ENCODE results near the gene CTDSP1.

The CTDSP1 gene

DNA sequence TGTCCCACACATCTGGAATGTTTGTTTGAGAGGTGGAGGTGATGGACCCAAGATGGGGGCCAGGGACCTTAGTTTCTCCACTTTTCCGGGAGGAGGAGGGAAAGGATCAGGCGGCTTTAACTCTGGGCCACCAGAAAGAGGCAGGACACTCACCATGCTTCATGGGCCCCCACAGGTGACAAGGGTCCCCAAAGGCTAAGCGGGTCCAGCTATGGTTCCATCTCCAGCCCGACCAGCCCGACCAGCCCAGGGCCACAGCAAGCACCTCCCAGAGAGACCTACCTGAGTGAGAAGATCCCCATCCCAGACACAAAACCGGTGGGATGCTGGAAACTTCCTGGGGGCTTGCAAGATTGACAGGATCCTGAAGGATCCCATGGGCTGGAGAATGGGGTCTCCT, 16.9 kb upstream of the CTDSP1 start:
- in situ Hi-C loops (cut with MboI; ENCODE audit: low sequenced_read_pairs), result no loop called here

DNA sequence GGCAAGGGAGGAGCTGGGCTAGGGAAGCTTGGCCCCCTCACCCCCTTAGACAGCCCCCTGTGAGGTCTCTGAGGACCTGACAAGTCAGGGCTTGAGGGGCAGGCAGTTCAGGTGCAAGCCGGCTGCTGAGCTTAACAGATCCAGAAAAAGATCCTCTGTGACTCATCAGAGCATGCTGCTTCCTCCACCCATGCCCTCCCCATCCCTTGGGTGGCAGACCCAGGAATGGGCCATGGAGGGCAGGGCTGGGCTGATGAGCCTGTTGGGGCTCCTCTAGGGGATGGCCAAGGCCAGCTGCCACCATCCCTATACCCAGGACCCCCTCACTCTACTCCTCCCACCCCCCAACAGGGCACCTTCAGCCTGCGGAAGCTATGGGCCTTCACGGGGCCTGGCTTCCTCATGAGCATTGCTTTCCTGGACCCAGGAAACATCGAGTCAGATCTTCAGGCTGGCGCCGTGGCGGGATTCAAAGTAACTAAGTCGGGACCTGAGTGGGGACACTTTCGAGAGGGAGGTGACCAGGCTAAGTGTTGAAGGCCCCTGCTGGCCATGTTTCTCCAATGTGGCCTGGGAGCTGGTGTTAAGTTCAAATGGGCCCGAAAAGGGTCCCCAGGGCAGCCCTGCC, 15.7 kb upstream of the CTDSP1 start:
- in situ Hi-C loops (cut with MboI; ENCODE audit: low sequenced_read_pairs), result no loop called here

DNA sequence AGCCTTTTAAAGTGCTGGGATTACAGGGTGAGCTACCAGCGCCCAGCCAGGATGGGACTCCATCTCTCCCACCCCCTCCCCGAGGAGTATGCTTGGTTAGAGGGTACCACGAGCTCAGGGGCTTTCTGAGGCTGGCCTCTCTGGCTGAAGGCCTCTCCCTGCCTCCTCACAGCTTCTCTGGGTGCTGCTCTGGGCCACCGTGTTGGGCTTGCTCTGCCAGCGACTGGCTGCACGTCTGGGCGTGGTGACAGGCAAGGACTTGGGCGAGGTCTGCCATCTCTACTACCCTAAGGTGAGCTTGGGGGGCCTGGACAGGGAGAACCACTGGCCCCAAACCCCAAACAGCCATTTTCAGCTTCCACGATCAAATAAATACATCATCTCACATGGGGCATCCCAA, 14.7 kb upstream of the CTDSP1 start:
- in situ Hi-C loops (cut with MboI; ENCODE audit: low sequenced_read_pairs), result no loop called here

DNA sequence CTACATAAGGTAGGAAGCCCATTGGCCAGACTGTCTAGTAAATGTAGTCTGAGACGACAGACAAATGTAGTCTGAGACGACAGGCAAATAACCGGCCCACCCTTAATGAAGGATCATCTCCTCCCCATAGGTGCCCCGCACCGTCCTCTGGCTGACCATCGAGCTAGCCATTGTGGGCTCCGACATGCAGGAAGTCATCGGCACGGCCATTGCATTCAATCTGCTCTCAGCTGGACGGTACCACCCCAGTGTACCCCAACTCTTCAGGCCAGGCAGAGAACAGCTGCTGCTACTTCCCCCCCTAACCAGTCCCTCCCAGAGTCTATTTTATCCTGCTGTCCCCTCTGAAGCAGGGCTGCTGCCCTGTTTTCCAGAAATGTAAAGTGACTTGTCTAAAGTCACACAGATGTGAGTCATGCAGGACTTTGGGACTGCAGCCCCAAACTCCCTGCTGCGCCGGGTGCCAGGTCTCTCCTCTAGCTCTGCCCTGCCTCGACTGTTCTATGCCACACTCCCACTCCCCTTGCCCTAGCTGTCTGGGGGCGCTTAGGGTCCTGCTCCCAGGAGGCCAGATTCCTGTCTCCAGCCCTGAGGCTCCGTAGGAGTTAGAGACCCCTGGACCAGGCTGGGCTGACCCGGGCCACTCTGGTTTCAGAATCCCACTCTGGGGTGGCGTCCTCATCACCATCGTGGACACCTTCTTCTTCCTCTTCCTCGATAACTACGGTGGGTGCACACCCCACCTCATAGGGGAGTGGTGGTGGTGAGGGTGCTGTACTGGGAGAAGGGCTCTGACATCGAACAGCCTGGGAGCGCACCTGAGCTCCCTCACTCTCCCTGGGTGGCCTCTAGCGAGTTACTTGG, 12.9 kb upstream of the CTDSP1 start:
- in situ Hi-C loops (cut with MboI; ENCODE audit: low sequenced_read_pairs), result no loop called here

DNA sequence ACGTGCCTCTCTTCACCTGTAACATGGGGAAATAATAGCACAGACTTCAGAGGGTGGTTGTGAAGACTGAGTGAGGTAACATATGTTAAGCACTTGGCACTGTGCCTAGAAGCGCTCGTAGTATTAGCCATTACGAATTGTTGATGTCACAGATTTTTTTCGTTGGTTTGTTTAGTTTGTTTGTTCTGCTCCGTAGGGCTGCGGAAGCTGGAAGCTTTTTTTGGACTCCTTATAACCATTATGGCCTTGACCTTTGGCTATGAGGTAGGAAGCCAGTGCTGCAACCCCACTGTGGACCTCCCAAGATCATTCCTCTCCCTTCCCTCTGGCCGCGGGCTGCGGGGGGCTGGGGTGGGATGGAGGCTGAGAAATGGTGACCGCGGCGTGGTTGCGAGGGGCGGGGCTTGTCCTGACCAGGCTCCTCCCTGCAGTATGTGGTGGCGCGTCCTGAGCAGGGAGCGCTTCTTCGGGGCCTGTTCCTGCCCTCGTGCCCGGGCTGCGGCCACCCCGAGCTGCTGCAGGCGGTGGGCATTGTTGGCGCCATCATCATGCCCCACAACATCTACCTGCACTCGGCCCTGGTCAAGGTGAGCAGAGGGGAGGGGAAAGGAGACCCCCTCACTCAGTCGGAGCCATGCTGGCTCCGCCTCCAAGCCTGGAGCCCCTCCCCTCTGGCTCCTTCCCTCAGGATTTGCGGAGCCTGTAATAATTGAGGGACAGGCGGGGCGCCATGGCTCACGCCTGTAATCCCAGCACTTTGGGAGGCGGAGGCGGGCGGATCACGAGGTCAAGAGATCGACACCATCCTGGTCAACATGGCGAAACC, 12.1 kb upstream of the CTDSP1 start:
- in situ Hi-C loops (cut with MboI; ENCODE audit: low sequenced_read_pairs), result no loop called here

DNA sequence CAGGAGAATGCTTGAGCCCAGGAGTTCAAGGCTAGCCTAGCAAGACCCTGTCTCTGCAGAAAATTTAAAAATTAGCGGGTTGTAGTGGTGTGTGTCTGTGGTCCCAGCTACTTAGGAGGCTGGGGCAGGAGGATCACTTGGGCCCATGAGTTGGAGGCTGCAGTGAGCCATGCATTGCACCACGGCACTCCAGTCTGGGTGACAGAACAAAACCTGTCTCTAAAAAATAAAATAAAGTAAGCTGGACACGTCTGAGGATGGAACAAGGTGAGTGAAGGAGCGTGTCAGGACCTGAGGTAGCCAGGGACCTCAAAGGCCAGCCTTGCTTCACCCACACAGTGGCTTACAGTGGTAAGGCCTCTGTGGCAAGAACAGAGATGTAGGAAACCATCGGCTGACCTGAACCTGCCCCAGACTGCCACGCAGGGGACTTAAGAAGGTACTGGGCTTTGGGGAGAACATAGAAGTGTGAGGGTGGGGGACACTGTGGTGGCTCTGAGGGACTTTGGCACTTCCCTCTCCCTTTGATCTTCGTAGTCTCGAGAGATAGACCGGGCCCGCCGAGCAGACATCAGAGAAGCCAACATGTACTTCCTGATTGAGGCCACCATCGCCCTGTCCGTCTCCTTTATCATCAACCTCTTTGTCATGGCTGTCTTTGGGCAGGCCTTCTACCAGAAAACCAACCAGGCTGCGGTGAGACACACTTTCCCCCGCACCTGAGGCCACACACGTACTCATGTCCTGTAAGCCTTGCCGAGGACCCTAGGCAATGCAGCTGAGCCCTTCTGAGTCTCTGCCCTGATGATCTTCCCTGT, 10.1 kb upstream of the CTDSP1 start:
- in situ Hi-C loops (cut with MboI; ENCODE audit: low sequenced_read_pairs), result loop anchor here (10.0 kb wide), 1 partner anchor 85 kb away; no protein-coding TSS in a partner anchor

DNA sequence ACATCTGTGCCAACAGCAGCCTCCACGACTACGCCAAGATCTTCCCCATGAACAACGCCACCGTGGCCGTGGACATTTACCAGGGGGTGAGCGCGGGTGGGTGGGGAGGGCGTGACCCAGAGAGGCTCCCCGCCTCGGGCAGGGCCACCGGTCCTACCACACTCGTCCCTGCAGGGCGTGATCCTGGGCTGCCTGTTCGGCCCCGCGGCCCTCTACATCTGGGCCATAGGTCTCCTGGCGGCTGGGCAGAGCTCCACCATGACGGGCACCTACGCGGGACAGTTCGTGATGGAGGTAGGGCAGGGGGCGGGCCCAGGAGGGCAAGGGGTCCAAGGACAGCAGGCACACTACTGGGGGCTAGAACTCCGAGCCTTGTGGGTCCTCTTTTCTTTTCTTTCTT, 8.5 kb upstream of the CTDSP1 start:
- in situ Hi-C loops (cut with MboI; ENCODE audit: low sequenced_read_pairs), result loop anchor here (10.0 kb wide), 1 partner anchor 86 kb away; no protein-coding TSS in a partner anchor

DNA sequence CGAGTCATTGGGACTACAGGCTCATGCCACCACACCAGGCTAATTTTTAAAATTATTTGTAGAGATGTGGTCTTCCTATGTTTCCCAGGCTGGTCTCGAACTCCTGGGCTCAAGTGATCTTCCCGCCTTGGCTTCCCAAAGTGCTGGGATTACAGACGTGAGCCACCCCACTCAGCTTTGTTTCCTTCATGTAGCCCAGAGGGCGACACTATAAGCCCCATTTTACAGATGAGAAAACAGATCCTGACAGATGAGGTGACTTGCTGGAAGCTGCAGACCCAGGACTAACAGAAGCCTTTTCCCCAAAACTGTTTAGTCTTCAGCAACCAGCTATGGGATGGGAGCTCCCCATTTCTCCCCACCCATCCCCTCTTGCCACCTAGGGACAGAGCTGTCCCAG, 7.2 kb upstream of the CTDSP1 start:
- in situ Hi-C loops (cut with MboI; ENCODE audit: low sequenced_read_pairs), result loop anchor here (10.0 kb wide), 1 partner anchor 88 kb away; no protein-coding TSS in a partner anchor

DNA sequence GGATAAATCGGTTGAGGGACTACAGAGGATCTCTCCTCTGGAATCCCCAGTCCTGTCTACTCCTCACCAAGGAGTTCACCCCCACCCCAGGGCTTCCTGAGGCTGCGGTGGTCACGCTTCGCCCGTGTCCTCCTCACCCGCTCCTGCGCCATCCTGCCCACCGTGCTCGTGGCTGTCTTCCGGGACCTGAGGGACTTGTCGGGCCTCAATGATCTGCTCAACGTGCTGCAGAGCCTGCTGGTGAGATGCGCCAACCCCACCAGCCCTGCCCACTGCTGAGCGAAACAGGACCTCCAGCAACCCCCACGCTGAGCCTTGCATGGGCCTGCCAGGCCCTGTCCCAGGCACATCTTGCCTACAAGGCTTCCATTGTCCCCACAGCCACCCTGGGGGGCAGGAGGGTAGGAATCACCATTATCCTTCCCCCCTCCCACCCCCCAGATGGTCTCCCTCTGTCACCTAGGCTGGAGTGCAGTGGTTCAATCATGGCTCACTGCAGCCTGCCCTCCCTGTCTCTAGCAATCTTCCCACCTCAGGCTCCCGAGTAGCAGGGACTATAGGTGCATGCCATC, 6.7 kb upstream of the CTDSP1 start:
- in situ Hi-C loops (cut with MboI; ENCODE audit: low sequenced_read_pairs), result loop anchor here (10.0 kb wide), 1 partner anchor 88 kb away; no protein-coding TSS in a partner anchor

DNA sequence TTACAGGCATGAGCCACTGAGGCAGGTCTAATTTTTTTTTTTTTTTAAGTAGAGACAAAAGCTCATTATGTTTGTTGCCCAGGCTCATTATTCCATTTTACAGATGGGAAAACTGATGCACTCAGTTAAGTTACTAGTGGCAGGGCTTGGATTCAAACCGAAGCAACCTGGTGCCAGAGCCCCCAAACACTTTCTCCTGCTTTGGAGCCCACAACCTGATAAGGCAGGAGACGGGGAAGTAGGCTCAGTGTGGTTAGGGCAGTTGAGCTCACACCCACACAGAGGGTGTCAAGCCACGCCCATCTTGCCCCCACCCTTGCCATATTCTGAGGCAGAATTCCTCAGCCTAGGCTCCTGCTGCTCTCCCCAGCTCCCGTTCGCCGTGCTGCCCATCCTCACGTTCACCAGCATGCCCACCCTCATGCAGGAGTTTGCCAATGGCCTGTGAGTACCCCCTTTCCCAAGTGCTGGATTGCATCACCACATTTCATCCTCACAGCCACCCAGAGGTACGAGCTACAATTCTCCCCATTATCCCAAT, 5.8 kb upstream of the CTDSP1 start:
- in situ Hi-C loops (cut with MboI; ENCODE audit: low sequenced_read_pairs), result loop anchor here (10.0 kb wide), 1 partner anchor 89 kb away; no protein-coding TSS in a partner anchor

DNA sequence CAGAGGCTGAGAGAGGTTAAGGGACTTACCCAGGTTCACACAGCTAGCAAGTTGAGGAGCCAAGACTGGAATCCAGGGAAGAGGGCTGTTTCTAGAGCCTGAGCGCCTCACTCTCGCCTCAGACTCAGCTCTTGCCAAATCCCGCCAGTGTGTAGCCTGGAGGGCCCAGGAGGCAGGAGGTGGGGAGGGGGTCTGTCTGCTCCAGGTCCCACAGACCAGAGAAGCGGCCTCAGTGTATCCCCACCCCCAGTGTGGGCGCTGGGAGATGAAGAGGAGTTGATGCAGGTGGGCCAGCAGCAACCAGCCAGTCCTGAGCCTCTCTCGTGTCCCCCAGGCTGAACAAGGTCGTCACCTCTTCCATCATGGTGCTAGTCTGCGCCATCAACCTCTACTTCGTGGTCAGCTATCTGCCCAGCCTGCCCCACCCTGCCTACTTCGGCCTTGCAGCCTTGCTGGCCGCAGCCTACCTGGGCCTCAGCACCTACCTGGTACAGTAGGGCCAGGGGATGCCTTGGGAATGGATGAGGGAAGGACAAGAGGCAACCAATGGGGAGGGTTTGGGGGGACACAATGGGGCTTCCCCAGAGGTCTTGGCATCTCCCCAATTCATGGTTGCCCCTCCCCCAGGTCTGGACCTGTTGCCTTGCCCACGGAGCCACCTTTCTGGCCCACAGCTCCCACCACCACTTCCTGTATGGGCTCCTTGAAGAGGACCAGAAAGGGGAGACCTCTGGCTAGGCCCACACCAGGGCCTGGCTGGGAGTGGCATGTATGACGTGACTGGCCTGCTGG, 5.2 kb upstream of the CTDSP1 start:
- in situ Hi-C loops (cut with MboI; ENCODE audit: low sequenced_read_pairs), result loop anchor here (10.0 kb wide), 1 partner anchor 90 kb away; no protein-coding TSS in a partner anchor

DNA sequence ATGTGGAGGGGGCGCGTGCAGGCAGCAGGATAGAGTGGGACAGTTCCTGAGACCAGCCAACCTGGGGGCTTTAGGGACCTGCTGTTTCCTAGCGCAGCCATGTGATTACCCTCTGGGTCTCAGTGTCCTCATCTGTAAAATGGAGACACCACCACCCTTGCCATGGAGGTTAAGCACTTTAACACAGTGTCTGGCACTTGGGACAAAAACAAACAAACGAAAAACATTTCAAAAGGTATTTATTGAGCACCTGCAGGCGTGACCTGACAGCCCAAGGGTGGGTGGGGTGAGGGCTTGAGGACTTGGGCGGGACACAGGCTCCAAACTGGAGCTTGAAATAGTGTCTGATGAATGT, 4.6 kb upstream of the CTDSP1 start:
- in situ Hi-C loops (cut with MboI; ENCODE audit: low sequenced_read_pairs), result loop anchor here (10.0 kb wide), 1 partner anchor 90 kb away; no protein-coding TSS in a partner anchor

DNA sequence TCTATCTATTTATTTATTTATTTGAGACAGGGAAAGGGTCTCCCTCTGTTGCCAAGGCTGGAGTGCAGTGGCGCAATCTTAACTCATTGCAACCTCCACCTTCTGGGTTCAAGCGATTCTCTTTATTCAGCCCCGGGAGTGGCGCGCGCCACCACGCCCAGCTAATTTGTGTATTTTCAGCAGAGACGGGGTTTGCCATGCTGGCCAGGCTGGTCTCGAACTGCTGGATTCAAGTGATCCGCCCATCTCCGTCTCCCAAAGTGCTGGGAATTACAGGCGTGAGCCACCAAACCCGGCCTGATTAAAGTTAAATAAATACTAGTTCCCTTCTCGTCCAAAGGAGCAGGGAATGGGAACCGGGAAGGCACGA, 4.2 kb upstream of the CTDSP1 start:
- in situ Hi-C loops (cut with MboI; ENCODE audit: low sequenced_read_pairs), result loop anchor here (10.0 kb wide), 1 partner anchor 91 kb away; no protein-coding TSS in a partner anchor

DNA sequence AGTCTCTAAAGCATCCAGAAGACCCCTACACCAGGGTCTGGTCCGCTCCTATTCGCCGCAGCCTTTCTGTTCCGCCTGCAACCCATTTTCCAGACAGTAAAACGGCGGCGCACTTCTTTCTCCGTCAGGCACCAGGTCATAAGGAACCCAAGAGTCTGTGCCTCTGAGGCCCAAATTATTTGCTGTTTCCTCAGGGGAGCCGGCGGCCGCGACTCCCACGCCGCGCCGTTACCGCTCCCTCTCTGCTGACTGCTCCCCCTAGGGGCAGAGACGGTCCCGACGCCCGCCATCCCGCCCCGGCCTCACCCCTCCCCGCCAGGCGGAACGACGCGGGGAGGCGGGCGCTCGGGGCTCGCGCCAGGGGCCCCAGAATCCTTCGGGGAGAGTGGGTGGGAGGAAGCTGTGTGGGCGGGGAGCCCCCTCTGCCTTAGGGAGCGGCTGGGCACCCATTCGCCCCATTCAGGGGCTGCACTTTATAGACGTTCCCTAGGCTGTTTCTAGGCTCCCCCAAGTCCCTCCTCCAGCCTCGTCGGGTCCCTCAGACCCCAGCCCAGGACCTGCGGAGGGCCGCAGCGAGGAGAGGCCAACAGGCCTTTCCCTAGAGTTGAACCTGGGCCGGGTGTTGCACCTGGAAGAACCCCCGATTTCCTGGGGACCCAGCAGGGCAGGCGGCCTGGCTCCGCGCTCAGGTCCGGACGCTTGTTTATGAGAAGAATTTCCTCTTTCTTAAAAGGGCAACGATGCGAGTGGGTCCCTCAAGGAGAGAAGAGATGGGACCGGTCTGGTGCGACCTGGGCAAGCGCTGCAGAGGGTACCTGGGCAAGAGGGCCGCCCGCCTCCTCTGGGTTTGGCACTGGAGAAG, 3.6 kb upstream of the CTDSP1 start:
- in situ Hi-C loops (cut with MboI; ENCODE audit: low sequenced_read_pairs), result loop anchor here (10.0 kb wide), 1 partner anchor 91 kb away; no protein-coding TSS in a partner anchor

DNA sequence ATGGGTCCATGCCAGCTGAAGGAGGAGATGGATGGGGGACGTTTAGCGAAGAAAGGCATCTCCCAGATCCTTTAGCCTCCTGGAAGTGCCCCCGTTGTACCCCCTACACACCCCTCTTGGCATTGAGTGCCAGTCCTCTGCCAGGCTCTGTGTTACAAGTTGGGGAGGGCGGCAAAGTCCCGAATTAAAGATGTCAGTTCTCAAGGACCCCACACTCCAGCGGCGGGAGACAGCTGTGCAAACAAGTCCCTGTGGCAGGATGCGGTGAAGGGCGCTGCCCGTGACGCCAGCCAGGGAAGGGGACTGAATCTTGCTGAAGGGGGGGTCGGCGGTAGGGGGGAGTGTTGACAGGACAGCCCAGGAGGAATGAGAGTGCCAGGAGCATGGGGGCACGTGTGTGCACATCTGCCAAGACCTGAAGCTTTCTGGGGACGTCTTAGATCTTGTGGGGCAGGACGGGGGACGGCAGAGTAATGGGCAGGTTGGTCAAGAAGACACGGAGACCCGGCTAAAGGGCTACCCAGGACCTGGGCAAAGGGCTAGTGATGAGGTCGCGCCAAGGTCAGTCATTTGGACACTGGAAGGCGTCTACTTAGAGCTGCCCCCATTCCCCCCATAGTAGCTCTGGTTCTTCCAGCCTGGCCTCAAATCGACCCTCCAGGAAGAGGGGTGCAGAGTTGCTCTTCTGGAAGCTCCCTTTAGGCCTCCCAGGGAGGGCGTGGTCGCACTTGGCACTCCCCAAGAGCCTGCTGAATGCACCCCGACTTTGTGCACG, 2.8 kb upstream of the CTDSP1 start:
- in situ Hi-C loops (cut with MboI; ENCODE audit: low sequenced_read_pairs), result loop anchor here (10.0 kb wide), 1 partner anchor 92 kb away; no protein-coding TSS in a partner anchor

DNA sequence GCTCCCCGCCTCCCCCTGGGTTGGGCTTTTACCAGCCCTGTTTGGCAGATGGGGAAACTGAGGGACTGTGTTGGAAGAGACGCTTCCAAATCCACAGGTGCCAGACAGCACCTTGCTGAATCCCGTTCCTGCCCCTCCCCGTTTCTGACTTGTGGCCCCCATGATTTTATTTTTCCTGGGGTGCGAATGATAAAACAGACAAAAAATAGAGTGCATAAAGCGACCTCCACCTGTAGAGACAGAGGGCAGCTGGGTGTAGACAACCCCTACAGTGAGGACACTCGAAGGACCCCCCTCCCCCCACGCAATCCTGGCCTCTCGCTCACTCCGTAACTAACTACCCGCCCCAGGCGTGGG, 2.2 kb upstream of the CTDSP1 start:
- in situ Hi-C loops (cut with MboI; ENCODE audit: low sequenced_read_pairs), result loop anchor here (10.0 kb wide), 1 partner anchor 93 kb away; no protein-coding TSS in a partner anchor

DNA sequence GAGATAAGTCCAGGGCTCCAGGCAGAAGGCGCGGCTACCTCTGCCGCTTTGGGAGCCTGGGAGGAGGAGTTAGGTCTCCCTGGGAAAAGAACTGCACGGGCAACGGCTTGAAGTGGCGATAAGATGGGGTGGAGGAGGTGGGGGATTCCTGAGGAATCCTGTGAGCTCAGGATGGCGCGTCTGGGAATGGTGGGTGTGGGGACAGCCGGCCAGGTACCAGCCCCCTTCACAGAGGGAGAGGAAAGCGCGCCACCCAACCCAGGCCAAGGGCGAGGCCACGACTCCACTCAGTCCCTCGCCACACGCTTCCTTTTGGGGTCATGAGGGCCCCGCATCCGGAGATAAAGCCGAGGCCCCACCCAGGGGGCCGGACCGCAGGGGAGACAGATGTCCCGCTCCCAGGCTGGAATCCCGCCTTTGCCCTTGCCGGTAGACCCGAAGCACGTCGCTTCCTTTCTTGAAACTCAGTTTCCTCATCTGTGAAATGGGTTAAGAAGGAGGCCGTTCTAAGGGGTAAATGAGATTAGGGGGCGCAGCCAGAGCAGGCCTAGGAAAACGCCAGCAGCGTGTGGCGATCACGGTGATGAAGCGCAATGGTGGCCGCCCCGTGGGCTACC, 1.7 kb upstream of the CTDSP1 start:
- in situ Hi-C loops (cut with MboI; ENCODE audit: low sequenced_read_pairs), result loop anchor here (10.0 kb wide), 1 partner anchor 93 kb away; no protein-coding TSS in a partner anchor

All from HL-60/S4 treated with retinoic acid at 250 ng/mL for 4 days and 3 days (cell line).